Endothelial cell of umbilical vein (primary cell): ENCODE results near the gene THY1. TPM values are rescaled to one million over a fixed set of nuclear protein-coding genes. Genes with fewer than 3 reads are reported as not detected.

Experiments
- BruUV-seq: library from RNA; stranded (reverse); fragments of 400-500 nt; replicated peaks from 2 replicates; lab custom pipeline; 2021; lab: Mats Ljungman, UMichigan
- CTCF ChIA-PET: fragments of 300-600, 350-600 bp; sonication (Branson Sonifier 250); formaldehyde crosslinking; loops from one replicate; lab custom pipeline; 2021; ENCODE audit warnings: antibody characterized with exemption, inconsistent platforms; lab: Charles Lee
- POLR2A ChIA-PET: fragments of 300-600, 350-600 bp; sonication (Branson Sonifier 250); formaldehyde crosslinking; loops from one replicate; lab custom pipeline; 2021; ENCODE audit warnings: antibody characterized with exemption, inconsistent platforms; lab: Charles Lee
- DNase-seq: peaks from one replicate; pipeline ENCODE4 v3.0.0-alpha.2; 2011; ENCODE audit warnings: low read depth, low spot score
- FAIRE-seq: peaks from 2 replicates; lab custom pipeline; 2011; peaks lifted over from hg19 to GRCh38; lab: Jason Lieb, UNC
- H2AFZ ChIP-seq: 2 replicates; pipeline ENCODE4 v1.6.0; 2012; ENCODE audit warnings: low read depth, low read length, control low read depth, inconsistent platforms
- H3K27ac ChIP-seq: 2 replicates; pipeline ENCODE4 v1.5.1; 2011; ENCODE audit warnings: low read depth, mild to moderate bottlenecking, control low read depth, low read length, moderate library complexity; ENCODE audit not compliant: insufficient read depth
- H3K27me3 ChIP-seq, 2 experiments: 2 replicates each; pipeline versions ENCODE4 v1.6.0 to v1.6.1; 2011; ENCODE audit warnings: low read length in 2 of 2, mixed read lengths in 1 of 2; ENCODE audit not compliant: control insufficient read depth in 2 of 2, insufficient read depth in 2 of 2
- H3K36me3 ChIP-seq, 2 experiments: 2 replicates in 1 of 2; 3 replicates in 1 of 2; pipeline ENCODE4 v1.5.1; 2011; ENCODE audit warnings: low read length in 2 of 2, mild to moderate bottlenecking in 1 of 2, moderate library complexity in 1 of 2; ENCODE audit not compliant: control insufficient read depth in 2 of 2, insufficient read depth in 2 of 2; ENCODE audit errors: extremely low read depth in 1 of 2
- H3K4me1 ChIP-seq: 3 replicates; pipeline ENCODE4 v1.5.1; 2011; ENCODE audit warnings: mild to moderate bottlenecking, low read length; ENCODE audit not compliant: control insufficient read depth, insufficient read depth; ENCODE audit errors: extremely low read depth
- H3K4me2 ChIP-seq: 2 replicates; pipeline ENCODE4 v1.6.1; 2011; ENCODE audit warnings: low read length, control low read depth, mixed read lengths; ENCODE audit not compliant: insufficient read depth
- H3K4me3 ChIP-seq, 3 experiments: fragments of 200-600 bp in 1 of 3; sonication (generic), shearing (Covaris generic) in 1 of 3; replicated peaks in 1 of 3; 2 replicates each; pipeline ENCODE4 v1.5.1; 2011 to 2016; ENCODE audit warnings: control low read depth in 3 of 3, low read length in 3 of 3, mild to moderate bottlenecking in 2 of 3, inconsistent platforms in 1 of 3, low read depth in 1 of 3, moderate library complexity in 1 of 3; ENCODE audit not compliant: insufficient read depth in 1 of 3
- H3K79me2 ChIP-seq: 2 replicates; pipeline ENCODE4 v1.6.0; 2012; ENCODE audit warnings: low read length, inconsistent platforms; ENCODE audit not compliant: control insufficient read depth, insufficient read depth
- H3K9ac ChIP-seq: replicated peaks from 2 replicates; pipeline ENCODE3; 2011; ENCODE audit warnings: low read length, control low read depth; ENCODE audit not compliant: insufficient read depth; ENCODE audit errors: extremely low read depth
- H3K9me1 ChIP-seq: replicated peaks from 3 replicates; pipeline ENCODE4 v1.6.0; 2011; ENCODE audit warnings: mild to moderate bottlenecking, low read length; ENCODE audit not compliant: control insufficient read depth, insufficient read depth; ENCODE audit errors: extremely low read depth
- H3K9me3 ChIP-seq: replicated peaks from 2 replicates; pipeline ENCODE4 v1.5.1; 2012; ENCODE audit warnings: low read length, inconsistent platforms; ENCODE audit not compliant: control insufficient read depth, insufficient read depth
- H4K20me1 ChIP-seq: replicated peaks from 2 replicates; pipeline ENCODE3; 2011; ENCODE audit warnings: mild to moderate bottlenecking, low read length; ENCODE audit not compliant: control insufficient read depth, insufficient read depth; ENCODE audit errors: extremely low read depth
- CTCF ChIP-seq, 2 donors: IDR thresholded peaks; 1 replicate in 1 of 2; 2 replicates in 1 of 2; pipeline ENCODE4 v1.5.1; 2011; ENCODE audit warnings: low read length in 2 of 2, mild to moderate bottlenecking in 2 of 2, moderate library complexity in 2 of 2, control low read depth in 1 of 2, inconsistent platforms in 1 of 2, low read depth in 1 of 2; ENCODE audit not compliant: insufficient read depth in 1 of 2; ENCODE audit errors: extremely low read depth in 1 of 2
- EZH2 ChIP-seq: IDR thresholded peaks from 2 replicates; pipeline ENCODE4 v1.6.1; 2012; ENCODE audit warnings: borderline replicate concordance, low read depth, mild to moderate bottlenecking, moderate library complexity, low read length, inconsistent platforms; ENCODE audit not compliant: severe bottlenecking
- FOS ChIP-seq: IDR thresholded peaks from 2 replicates; pipeline ENCODE4 v1.6.1; 2011; ENCODE audit warnings: mild to moderate bottlenecking, low read length, moderate library complexity, borderline replicate concordance; ENCODE audit not compliant: insufficient read depth
- GATA2 ChIP-seq: IDR thresholded peaks from 2 replicates; pipeline ENCODE4 v1.7.0; 2011; ENCODE audit warnings: low read depth, mild to moderate bottlenecking, moderate library complexity, mixed read lengths, low read length; ENCODE audit not compliant: insufficient read length, insufficient read depth
- JUN ChIP-seq: IDR thresholded peaks from 2 replicates; pipeline ENCODE4 v1.6.1; 2011; ENCODE audit warnings: borderline replicate concordance, low read depth; ENCODE audit not compliant: insufficient read length, insufficient read depth
- MYC ChIP-seq: IDR thresholded peaks from one replicate; pipeline ENCODE4 v1.6.1; 2011; ENCODE audit warnings: mild to moderate bottlenecking, low read depth, low read length
- POLR2A ChIP-seq: IDR thresholded peaks from 2 replicates; pipeline ENCODE4 v1.6.1; 2012; ENCODE audit warnings: low read depth, mild to moderate bottlenecking, control low read depth, low read length
- POLR2AphosphoS5 ChIP-seq: IDR thresholded peaks from 2 replicates; pipeline ENCODE4 v1.6.1; 2012; ENCODE audit warnings: low read depth, mild to moderate bottlenecking, control low read depth, low read length, moderate library complexity; ENCODE audit not compliant: insufficient read depth
- dilution Hi-C: fragments of 300-500 bp; cut with MboI; formaldehyde crosslinking; loops from one replicate; pipeline ENCODE4 v1.15.0; 2019; ENCODE audit warnings: low sequenced_read_pairs; ENCODE audit not compliant: extremely low pct_ligation_motif_present
- intact Hi-C: fragments of 100-400 bp; cut with micrococcal nuclease; formaldehyde crosslinking; loops from one replicate; pipeline ENCODE4 v1.10.0; 2022
- polyA plus RNA-seq, 4 experiments: library from polyadenylated mRNA; depleted of rRNA in 3 of 4; stranded (reverse) in 3 of 4; unstranded in 1 of 4; fragments of >200 nt; gene quantifications; 2 replicates each; pipeline versions ENCODE4 v1.2.1 to v1.2.3, GENCODE V29; 2011 to 2012; ENCODE audit warnings: missing spikeins in 1 of 4
- total RNA-seq: library from RNA; stranded (reverse); gene quantifications from 2 replicates; pipeline ENCODE4 v1.2.3, GENCODE V29; 2021
- TF ChIP-seq, protein P1 (sequence below): IDR thresholded peaks from 2 replicates; pipeline ENCODE4 v1.6.1; 2011; ENCODE audit not compliant: insufficient read depth, insufficient read length

Gene THY1
- total and polyA plus RNA-seq, 2 donors (not counting 3 experiments of a cell fraction or from before 2014, with no cell fraction given), result 0.75 to 1.4 TPM

DNA sequence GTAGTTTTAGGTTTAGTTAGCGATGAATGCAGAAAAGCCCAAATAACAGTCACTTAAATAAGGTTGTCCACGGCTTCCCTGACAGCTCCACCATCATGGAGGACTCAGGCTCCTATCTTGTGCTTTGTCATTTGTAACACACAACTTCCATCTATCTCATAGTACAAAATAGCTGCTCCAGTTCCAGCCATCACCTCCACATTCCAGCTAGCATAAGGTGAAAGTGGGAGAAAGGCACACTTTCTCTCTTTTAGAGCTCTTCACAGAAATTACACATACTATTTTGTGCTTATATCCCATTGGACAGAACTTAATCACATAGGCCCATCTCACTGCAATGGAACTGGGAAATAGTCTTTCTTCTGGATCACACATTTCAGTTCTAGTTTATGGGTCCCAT, 8.7 kb downstream of the THY1 start:
- H3K79me2 ChIP-seq, result no peaks in the 10 kb centered on the region
- H3K4me2 ChIP-seq, result no peak overlapping the region
- CTCF ChIA-PET, result interaction anchor here (0.7 kb wide), 1 partner anchor 1642 kb away, joined by 3 read pairs; no protein-coding TSS in a partner anchor
- no peak for FAIRE-seq
- no TSS peak for BruUV-seq
- H4K20me1 ChIP-seq, result no peaks in the 10 kb centered on the region
- no peaks in the 10 kb centered on the region for H3K9me1 ChIP-seq
- no peak overlapping the region for H3K9ac ChIP-seq
- no peaks in the 10 kb centered on the region for H3K27me3 ChIP-seq
- intact Hi-C loops, result no loop called here
- H3K4me3 ChIP-seq, result no peak overlapping the region
- H3K27ac ChIP-seq, result no peak overlapping the region
- H3K4me1 ChIP-seq, result no peaks in the 10 kb centered on the region
- DNase-seq, result no peak
- dilution Hi-C loops, result no loop called here
- H2AFZ ChIP-seq, result no peak overlapping the region
- TF ChIP-seq POLR2A, result no peak
- TF ChIP-seq POLR2AphosphoS5, result no peak
- no peak for TF ChIP-seq EZH2
- no peak for TF ChIP-seq GATA2
- no peak for TF ChIP-seq JUN
- TF ChIP-seq FOS, result no peak
- TF ChIP-seq MYC, result no peak
- TF ChIP-seq, protein P1, sequence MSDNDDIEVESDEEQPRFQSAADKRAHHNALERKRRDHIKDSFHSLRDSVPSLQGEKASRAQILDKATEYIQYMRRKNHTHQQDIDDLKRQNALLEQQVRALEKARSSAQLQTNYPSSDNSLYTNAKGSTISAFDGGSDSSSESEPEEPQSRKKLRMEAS, result no peak
- no peak for TF ChIP-seq CTCF (IDR thresholded peaks at IDR 0.05; ENCODE audit: extremely low read depth in 1 of 2, insufficient read depth in 1 of 2, low read depth in 1 of 2, low read length in 2 of 2)
- POLR2A ChIA-PET, result no interaction called here
- no peaks in the 10 kb centered on the region for H3K36me3 ChIP-seq
- no peaks in the 10 kb centered on the region for H3K9me3 ChIP-seq
